ENCODE data around the gene CRB2.

The CRB2 gene

DNA sequence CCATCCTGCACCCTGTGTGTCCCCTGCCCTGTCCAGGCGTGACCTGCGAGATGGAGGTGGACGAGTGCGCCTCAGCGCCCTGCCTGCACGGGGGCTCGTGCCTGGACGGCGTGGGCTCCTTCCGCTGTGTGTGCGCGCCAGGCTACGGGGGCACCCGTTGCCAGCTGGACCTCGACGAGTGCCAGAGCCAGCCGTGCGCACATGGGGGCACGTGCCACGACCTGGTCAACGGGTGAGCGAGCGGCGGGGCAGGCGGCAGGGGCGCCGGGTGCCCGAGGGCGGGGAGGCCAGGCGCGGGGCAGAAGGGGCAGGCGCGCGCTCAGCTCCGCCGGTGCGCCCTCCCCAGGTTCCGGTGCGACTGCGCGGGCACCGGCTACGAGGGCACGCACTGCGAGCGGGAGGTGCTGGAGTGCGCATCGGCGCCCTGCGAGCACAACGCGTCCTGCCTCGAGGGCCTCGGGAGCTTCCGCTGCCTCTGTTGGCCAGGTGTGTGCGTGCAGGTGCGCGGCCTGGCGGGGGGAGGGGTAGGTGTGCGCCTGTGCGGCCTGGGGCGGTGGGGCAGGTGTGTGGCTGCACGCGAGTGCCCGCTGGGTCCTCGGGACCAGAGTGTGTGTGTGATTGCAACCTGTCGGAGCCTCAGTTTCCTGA lies 10.0 kb downstream of the CRB2 start:
- no peak for DNase-seq

DNA sequence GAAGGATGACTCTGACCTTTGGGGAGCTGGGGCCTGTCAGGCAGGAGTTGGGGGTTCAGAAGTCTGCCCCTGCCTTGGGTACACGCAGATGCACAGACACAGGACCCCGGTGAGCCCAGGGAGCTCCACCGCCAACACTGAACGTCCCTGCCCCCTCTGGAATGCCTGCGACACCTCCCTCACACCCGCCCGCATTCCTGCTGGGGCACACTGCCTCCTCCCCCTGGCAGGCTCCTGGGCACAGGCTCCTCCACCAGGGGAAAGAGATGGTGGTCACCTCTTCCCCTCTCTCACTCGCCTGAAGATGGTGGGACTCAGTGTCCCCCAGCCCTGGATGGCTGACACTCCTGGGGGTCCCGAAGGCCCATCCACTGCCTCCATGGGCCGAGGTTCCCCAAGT lies 12.0 kb downstream of the CRB2 start:
- DNase-seq = no peak

DNA sequence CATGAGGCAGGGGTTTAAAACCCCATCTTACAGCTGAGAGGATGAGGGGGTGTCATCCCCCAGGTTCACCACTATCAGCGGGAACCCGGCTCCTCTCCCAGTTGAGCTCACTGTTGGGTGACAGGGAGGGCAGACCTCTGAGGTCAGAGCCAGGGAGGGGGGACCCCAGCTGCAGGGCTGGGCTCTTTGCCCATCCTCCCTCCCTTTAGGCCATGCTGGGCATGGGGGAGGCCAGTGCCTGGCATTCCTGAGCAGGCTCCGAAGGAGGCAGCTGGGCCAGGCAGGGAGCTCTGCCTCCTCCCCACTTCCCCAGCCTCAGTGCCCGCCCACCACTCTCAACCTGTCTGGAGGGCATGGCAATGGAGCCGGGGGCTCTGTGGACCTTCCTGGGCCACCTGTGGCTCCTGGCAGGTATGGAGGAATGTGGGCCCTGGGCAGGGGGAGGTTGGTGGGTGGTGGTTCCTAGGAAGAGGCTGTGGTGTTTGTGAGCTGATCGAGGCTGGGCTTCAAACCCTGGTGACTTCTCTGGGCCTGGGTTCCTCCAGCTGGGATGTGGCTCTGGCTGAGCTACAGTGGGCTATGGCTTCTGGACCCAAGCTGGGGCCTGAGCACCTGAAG lies 12.6 kb downstream of the CRB2 start:
- DNase-seq = no peak

DNA sequence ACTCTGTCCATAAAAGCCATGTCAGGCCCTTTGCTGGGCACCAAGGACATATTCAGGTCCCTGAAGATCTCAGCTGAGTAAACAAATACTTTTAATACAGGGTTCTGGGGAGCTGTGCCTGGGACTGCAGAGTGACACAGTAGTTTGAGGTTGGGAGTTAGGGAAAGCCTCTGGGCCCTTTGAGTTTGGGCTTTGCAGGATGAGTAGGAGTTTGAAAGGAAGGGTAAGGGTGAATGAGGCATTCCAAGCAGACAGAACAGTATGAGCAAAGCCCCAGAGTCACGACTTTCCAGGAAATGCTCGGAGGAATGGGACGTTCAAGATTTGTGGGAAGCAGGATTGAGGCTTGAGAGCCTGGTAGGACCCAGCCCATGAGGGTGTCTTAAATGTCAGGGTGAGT lies 13.3 kb downstream of the CRB2 start:
- no peak for DNase-seq

DNA sequence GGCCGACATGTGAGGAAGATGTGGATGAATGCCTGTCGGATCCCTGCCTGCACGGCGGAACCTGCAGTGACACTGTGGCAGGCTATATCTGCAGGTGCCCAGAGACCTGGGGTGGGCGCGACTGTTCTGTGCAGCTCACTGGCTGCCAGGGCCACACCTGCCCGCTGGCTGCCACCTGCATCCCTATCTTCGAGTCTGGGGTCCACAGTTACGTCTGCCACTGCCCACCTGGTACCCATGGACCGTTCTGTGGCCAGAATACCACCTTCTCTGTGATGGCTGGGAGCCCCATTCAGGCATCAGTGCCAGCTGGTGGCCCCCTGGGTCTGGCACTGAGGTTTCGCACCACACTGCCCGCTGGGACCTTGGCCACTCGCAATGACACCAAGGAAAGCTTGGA lies 14.1 kb downstream of the CRB2 start:
- DNase-seq = no peak

DNA sequence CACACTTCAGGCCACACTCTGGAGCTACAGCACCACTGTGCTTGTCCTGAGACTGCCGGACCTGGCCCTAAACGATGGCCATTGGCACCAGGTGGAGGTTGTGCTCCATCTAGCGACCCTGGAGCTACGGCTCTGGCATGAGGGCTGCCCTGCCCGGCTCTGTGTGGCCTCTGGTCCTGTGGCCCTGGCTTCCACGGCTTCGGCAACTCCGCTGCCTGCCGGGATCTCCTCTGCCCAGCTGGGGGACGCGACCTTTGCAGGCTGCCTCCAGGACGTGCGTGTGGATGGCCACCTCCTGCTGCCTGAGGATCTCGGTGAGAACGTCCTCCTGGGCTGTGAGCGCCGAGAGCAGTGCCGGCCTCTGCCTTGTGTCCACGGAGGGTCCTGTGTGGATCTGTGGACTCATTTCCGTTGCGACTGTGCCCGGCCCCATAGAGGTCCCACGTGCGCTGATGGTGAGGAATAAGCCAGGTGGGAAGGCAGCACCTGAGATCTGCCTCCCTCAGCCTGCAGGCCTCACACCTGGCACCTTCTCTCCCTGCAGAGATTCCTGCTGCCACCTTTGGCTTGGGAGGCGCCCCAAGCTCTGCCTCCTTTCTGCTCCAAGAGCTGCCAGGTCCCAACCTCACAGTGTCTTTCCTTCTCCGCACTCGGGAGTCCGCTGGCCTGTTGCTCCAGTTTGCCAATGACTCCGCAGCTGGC lies 14.7 kb downstream of the CRB2 start:
- no peak for DNase-seq

DNA sequence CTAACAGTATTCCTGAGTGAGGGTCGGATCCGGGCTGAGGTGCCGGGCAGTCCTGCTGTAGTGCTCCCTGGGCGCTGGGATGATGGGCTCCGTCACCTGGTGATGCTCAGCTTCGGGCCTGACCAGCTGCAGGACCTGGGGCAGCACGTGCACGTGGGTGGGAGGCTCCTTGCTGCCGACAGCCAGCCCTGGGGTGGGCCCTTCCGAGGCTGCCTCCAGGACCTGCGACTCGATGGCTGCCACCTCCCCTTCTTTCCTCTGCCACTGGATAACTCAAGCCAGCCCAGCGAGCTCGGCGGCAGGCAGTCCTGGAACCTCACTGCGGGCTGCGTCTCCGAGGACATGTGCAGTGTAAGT lies 15.2 kb downstream of the CRB2 start:
- DNase-seq = no peak

DNA sequence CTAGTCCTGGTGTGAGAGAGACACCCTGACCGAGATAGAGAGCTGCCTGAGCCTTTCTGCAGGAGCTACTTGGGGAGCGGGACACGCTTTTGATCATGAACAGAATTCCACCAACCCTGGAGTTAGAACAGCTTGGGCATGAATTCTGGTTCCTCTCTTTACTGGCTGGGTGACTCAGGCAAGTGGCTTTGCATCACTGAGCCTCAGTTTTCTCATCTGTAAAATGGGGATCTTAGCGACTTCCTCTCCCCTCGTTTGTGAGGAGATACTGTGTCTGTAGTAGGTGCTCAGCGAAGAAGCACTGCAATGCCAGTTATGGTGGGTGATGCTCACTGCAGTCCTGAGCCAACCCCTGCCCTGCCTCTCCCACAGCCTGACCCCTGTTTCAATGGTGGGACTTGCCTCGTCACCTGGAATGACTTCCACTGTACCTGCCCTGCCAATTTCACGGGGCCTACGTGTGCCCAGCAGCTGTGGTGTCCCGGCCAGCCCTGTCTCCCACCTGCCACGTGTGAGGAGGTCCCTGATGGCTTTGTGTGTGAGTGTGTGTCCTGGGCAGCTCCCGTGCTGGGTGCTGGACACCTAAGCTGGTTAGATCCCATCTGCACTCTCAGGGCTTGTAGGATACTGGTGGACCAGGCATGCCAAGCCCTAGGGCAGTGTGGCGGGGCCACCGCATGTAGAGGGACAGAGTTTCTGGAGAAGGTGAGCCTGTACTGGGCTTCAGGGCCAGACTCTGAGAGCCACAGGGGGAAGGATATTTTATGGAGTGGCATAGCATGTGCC lies 16.0 kb downstream of the CRB2 start:
- no peak for DNase-seq

DNA sequence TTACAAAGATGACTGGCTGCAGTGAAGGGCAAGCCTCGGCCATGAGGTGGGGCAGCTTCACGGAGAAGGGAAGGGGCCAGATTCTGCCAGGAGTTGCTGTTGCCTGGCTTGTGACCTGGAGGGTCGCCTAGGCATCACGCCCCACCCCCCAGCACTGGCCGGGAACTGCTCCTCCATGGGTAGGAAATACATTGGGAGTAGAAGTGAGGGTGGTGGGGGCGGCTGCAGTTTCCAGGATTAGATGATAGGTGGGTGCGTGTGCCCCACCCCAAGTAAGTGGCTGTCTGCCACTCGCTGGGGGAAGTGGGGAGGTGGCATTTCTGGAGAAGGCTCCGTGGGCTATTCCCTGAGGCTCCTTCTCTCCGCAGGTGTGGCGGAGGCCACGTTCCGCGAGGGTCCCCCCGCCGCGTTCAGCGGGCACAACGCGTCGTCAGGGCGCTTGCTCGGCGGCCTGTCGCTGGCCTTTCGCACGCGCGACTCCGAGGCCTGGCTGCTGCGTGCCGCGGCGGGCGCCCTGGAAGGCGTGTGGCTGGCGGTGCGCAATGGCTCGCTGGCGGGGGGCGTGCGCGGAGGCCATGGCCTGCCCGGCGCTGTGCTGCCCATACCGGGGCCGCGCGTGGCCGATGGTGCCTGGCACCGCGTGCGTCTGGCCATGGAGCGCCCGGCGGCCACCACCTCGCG lies 16.9 kb downstream of the CRB2 start:
- DNase-seq = no peak

DNA sequence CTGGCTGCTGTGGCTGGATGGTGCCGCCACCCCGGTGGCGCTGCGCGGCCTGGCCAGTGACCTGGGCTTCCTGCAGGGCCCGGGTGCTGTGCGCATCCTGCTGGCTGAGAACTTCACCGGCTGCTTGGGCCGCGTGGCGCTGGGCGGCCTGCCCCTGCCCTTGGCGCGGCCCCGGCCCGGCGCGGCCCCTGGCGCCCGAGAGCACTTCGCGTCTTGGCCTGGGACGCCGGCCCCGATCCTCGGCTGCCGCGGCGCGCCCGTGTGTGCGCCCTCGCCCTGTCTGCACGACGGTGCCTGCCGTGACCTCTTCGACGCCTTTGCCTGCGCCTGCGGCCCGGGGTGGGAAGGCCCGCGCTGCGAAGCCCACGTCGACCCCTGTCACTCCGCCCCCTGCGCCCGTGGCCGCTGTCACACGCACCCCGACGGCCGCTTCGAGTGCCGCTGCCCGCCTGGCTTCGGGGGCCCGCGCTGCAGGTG lies 17.5 kb downstream of the CRB2 start:
- DNase-seq = no peak

DNA sequence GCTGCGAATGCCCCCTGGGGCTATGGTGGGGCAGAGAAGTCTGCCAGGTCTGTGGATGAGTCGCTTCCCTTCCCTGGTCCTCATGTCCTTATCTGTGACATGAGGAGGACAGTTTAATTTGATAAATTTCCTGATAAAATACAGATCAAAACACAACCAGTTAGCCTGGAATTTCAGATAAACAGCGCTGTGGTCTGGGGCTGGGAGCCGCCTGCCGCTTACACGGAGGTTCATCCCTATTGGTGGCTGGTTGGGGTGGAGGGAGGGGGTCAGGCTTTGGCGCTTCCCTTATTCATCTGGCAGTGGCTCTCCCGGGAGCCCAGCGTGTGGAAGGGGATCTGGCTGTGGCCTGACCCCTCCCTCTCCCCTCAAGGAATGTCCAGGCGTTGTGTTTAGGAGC lies 17.9 kb downstream of the CRB2 start:
- DNase-seq = no peak

DNA sequence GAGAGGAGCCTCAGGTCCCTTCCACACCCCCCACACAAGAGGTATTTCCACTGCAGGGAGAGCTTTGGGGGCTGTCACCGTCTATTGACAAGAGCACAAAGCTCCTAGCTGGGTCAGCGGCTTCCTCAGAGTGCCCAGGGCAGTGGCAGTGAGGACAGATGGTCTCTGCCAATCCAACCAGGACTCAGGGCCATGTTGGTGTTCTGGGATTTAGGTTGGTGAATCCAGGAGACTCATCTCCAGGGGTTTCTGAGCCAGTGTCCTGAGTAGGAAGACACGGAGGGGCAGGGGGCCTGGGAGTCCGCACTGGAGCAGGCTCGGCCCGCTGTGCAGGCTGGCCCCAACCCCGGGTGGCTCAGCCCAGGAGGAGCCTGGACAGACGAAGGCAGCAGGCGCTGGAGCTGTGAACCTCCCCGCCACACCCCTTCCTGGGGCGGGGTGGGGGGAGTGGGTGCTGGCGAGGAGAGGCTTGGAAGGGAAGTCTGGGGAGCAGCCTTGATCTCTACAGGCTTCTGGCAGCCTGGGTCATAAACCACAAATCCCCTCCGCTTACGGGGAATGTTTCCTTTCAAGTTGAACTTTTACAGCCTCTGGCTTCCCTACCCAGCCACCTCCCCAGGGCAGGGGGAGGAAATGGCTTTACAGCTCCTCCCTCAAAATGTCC lies 19.6 kb downstream of the CRB2 start:
- no peak for DNase-seq

DNA sequence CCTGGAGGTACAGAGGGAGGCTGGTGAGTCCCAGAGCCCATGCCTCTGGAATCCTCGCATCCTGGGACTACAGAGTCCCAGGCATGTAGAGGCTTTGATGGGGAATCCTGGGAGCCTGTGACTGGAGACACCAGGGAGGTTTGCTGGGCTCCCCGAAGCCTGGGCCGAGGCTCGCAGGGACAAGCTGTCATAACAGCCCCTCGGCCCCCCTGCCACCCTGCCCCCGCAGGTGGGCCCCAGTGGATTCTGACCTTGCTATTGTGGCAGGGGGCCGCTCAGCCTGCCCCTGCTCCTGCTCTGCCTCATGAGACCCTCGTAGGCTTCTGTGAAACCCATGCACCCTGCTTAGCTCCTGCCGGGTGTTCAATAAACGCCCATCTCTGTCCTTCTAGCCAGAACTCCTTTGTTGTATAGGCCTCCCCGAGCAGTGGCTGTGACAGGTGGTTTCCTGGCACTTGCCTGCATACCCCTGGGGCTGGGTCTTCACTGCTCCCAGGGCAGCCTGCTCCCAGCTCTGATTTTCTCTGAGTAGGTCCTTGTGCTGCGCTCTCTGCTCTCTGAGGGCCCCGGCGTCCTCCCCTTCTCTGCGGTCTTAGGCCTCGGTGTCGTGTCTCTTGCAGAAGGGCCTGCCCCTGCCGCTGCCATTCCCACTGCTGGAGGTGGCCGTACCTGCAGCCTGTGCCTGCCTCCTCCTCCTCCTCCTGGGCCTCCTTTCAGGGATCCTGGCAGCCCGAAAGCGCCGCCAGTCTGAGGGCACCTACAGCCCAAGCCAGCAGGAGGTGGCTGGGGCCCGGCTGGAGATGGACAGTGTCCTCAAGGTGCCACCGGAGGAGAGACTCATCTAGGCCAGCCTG lies 20.4 kb downstream of the CRB2 start:
- DNase-seq = no peak

DNA sequence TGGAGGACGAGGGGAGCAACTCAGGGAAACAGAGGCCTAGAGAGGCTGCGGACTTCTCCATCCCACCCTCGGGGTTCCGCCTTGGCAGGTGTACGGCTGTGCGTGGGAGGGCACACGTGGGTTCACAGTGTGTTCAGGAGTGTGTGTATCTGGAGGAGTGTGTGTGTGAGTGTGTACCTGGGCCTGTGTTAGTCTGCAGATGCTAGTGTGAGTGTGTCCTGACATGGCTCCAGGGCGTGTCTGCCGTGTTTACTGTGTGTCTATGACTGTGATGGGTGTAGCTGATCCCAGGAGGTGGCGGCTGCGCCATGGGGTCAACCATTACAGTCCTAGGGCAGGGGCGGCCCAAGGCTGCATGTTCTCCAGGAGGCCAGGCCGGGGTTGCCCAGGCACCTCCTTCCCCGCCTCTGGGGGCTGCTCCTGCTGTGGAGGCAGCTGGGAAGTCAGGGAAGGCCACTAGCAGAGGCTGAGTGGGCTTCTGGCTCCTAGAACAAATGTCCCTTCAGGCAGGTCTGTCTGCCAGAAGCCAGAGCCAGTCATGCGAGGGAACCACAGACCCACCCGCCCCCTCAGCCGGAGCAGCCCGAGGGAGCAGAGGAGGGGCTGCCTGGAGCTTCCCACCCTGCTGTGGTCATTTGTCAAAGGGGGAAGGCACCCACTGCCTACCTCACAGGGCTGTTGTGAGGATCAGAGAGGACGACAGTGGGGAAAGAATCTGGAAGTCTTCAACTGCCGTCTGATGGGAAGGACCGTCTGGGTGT lies 21.4 kb downstream of the CRB2 start:
- DNase-seq = no peak

DNA sequence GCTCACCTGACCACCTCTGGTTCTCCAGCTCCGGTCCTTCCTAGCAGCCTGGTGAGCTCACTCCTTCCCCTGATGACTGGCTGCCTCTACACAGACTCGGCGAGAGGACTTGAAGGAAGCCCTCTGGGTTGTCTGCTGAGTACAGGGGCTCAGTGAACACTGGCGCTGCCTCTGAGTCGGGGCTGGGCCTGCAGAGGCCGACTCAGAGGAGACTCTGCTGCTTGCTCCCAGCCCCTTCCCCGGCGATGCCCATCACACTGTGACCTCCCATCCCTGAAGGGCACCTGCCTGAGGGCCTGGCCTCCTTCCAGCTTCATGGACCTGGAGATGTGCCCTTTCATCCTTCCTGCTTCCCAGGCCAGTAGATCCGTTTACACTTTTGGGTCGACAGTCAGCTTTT lies 22.0 kb downstream of the CRB2 start:
- DNase-seq = no peak

DNA sequence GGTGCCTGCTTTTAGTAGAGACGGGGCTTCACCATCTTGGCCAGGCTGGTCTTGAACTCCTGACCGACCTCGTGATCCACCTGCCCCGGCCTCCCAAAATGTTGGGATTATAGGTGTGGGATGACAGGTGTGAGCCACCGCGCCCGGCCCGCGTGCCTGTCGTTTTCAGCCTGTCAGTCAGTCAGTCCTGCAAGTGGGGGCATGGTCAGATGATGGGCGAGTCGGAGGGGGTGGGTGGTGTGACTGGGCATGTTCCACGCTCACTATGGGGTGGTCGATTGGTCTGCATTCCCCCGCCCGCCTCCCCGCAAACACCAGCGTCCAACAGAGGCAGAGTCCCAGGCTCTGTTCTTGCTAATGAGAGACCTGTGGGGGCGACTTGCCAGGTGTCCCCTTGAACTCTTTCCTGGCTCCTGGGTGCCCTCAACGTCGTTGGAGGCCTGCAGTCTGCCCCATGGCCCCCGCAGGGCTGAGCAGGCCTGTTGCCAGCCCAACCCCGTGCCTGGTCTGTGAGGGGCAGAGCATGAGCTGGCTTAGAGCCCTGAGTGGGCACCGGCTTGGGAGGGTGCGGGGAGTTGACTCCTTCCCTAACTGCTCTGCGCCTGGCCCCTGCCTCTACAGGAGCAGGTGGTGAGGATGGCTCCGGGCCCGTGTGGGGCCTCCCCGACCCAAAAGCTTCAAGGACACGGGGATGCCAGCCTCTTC lies 23.1 kb downstream of the CRB2 start:
- DNase-seq = no peak

DNA sequence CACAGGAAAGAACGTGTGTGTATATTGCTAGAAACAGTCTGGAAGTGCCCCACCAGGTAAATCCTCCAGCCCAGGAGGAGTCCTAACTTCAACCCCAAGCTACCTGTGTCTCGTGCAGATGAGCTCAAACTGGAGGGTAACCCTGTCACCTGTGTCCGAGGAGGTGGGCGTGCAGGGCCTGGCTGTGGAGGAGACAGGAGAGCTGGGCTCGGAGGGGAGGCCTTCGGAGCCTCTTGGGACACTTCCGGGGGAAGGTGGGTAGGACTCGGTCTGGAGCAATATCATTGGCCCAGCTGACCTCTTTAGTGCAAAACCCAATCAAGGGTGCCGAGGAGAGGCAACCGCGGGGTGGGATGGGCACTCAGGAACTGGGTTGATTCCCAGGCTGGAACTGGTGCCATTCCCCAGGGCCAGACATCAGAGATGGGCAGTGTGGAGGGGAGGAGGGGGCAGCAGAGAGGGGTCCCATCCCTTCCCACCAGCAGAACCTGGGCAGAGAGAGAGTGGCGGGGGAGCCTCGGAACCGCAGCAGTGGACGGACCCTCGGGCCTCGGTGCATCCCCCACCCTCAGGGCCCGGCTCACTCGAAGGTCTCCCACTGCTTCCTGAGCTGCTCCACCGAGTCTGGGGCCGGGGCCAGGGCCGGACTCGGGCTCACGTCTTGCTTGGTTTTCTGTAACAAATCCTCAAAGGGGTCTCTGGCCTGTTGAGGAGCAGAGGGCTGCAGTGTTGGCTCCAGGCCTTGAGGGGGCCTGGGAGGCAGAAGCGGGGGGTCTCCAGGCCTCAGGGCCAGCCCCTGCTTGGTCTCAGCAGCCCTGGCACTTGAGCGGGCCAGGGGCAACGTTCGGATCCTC lies 25.1 kb downstream of the CRB2 start:
- no peak for DNase-seq

DNA sequence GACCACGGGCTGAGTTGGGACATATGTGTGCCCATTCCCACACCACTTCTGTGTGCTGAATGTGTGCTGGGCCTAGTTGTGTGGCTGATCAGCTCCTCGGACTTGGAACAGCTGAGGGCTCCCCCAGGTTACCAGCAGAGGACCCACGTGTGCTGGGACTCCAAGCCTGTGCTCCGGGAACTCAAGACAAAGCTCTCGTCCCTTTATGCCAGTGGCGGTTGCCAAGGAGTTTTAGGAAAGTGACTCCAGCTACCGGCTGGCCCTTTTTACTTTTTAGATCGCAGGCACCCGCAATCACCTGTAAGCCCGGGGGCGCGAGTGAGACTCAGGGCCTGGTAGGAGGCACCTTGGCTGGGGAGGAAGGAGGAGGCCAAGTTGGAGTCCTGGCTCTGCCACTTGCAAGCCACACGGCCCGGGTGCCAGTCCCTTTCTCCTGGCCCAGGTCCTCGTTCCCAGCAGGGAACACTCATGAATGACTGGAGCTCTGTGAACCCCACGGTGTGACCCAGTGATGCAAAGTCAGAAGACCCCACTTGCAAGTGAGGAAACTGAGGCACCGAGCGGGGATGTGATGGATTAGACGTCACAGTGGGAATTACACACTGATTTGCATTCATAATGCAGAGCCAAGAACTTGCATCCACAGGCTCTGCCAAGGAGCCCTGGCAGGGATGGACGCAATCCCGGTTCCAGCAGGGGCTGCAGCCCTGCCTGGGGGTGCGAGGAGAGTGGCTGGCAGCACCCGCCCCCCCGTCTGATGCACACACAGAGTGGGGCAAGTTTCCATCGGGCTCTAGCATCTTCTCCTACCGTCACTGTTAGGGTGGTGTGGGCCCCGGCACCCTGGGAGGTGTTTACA lies 26.9 kb downstream of the CRB2 start:
- no peak for DNase-seq
